H1 (cell line): Measurements from ENCODE around the gene ZNF462. TPM values are rescaled to one million over a fixed set of nuclear protein-coding genes. Genes with fewer than 3 reads are reported as not detected.

Experiments used
- TBP ChIP-seq: IDR thresholded peaks from 2 replicates; pipeline ENCODE4 v1.6.1; 2011; ENCODE audit warnings: low read depth, low read length, improper control_type of control experiment
- polyA plus RNA-seq, 7 experiments: library from polyadenylated mRNA; depleted of rRNA in 3 of 7; stranded (reverse) in 5 of 7; unstranded in 2 of 7; fragments of >200 nt in 5 of 7; fragments of 200-250 nt in 2 of 7; gene quantifications; 1 replicate in 5 of 7; 2 replicates in 1 of 7; 4 replicates in 1 of 7; pipeline versions ENCODE4 v1.2.1 to v1.2.3, GENCODE V29; 2011 to 2013; ENCODE audit warnings: missing spikeins in 2 of 7, mixed read lengths in 2 of 7
- total RNA-seq: library from RNA; stranded (reverse); fragmentation: NEBNext Ultra II Directional; extraction: Animal tissue kit (Norgen Biotek cat#: 25700); gene quantifications from 2 replicates; pipeline ENCODE4 v1.2.1, GENCODE V29; 2021

Gene ZNF462
- total and polyA plus RNA-seq, 2 of the 8 experiments (the other 6 are each of a cell fraction or from before 2014, with no cell fraction given), result 30.0 to 163 TPM

DNA sequence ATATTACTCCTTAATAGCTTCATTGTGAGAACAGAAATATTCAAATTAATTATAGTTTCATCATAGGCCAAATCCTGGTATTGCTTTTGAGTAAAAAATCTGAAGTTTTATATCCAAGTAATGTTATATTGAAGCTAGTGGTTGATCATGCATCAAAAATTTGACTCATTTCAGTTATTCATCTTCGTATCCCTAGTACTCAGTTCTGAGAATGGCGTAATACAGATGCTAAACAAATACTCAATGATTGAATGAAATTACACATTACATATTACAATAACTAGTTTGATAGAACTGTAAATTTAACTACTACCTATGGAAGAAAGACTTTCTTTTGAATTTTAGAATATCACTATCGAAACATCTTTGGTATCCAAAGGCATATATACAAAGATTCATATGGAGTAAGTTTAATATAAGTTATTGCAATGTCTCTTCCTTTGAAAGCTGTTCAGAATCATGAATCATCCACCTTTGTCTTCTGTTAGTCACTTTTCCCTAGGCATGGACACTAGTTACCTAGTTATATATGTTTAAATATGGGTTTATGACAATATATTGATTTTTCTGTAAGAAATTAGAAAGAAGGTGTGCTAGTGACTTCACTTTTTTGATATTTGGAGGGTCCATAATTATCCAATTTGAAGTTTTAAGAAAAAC, 5.0 kb upstream of the ZNF462 start (continued):
- no peak for TF ChIP-seq TBP
